Measurements from ENCODE around the gene TAMALIN.
A peak's percentile ranks its signal among the peaks of the same experiment; 100 is the strongest.

TAMALIN gene

GRCh38 chr12:52014567-52015530 lies 8.1 kb downstream of the TAMALIN start:
- DNase-seq (ENCODE audit: low spot score), result no peak

- DNase-seq (ENCODE audit: low spot score), result no peak
These were observed 8.8 kb downstream of the TAMALIN start for GRCh38 chr12:52015532-52016041.

GRCh38 chr12:52018433-52019112 lies 11.8 kb downstream of the TAMALIN start:
- DNase-seq (ENCODE audit: low spot score), result no peak

- no peak for DNase-seq (ENCODE audit: low spot score)
These were observed 12.5 kb downstream of the TAMALIN start for GRCh38 chr12:52019113-52019770.

GRCh38 chr12:52020539-52021336 lies 14.0 kb downstream of the TAMALIN start:
- no peak for DNase-seq (ENCODE audit: low spot score)

- no peak for DNase-seq (ENCODE audit: low spot score)
These were observed 16.1 kb downstream of the TAMALIN start for GRCh38 chr12:52022841-52023181.

- DNase-seq (ENCODE audit: low spot score), result peak; percentile 67
These were observed 16.6 kb downstream of the TAMALIN start for GRCh38 chr12:52023182-52023975.

GRCh38 chr12:52023976-52024688 lies 17.4 kb downstream of the TAMALIN start:
- no peak for DNase-seq (ENCODE audit: low spot score)

- no peak for DNase-seq (ENCODE audit: low spot score)
These were observed 18.1 kb downstream of the TAMALIN start for GRCh38 chr12:52024845-52025230.

- DNase-seq (ENCODE audit: low spot score), result no peak
These were observed 19.5 kb downstream of the TAMALIN start for GRCh38 chr12:52026263-52026662.

GRCh38 chr12:52027085-52027843 lies 20.5 kb downstream of the TAMALIN start:
- DNase-seq (ENCODE audit: low spot score), result no peak

GRCh38 chr12:52029685-52030084 lies 22.9 kb downstream of the TAMALIN start:
- no peak for DNase-seq (ENCODE audit: low spot score)

- peak; percentile 73 for DNase-seq (ENCODE audit: low spot score)
These were observed 25.7 kb downstream of the TAMALIN start for GRCh38 chr12:52032446-52032803.

GRCh38 chr12:52032804-52033445 lies 26.2 kb downstream of the TAMALIN start:
- DNase-seq (ENCODE audit: low spot score), result peak; percentile 97

- DNase-seq (ENCODE audit: low spot score), result no peak
These were observed 26.8 kb downstream of the TAMALIN start for GRCh38 chr12:52033446-52034140.

GRCh38 chr12:52035190-52035589 lies 28.4 kb downstream of the TAMALIN start:
- no peak for DNase-seq (ENCODE audit: low spot score)

- DNase-seq (ENCODE audit: low spot score), result no peak
These were observed 29.2 kb downstream of the TAMALIN start for GRCh38 chr12:52035926-52036325.

GRCh38 chr12:52036587-52037171 lies 29.9 kb downstream of the TAMALIN start:
- DNase-seq (ENCODE audit: low spot score), result peak; percentile 77

Data from globus pallidus (tissue), 1 donor.